Tibial nerve (tissue), 4 donors: Measurements from ENCODE around the gene GAS2.

Source experiments
- CTCF ChIP-seq, 5 experiments: fragments of 200-600 bp in 3 of 5; fragments of 450-650 bp in 2 of 5; sonication (generic) in 3 of 5; IDR thresholded peaks; one replicate each; pipeline ENCODE4 v1.5.1; 2016 to 2019; ENCODE audit warnings: antibody characterized with exemption in 5 of 5, mild to moderate bottlenecking in 3 of 5, moderate library complexity in 2 of 5
- EP300 ChIP-seq, 2 donors: sonication (generic); formaldehyde crosslinking; IDR thresholded peaks; one replicate each; pipeline ENCODE4 v1.6.1; 2017; ENCODE audit warnings: antibody characterized with exemption in 2 of 2, mild to moderate bottlenecking in 1 of 2
- POLR2A ChIP-seq, 2 donors: fragments of 450-650 bp; IDR thresholded peaks; one replicate each; pipeline ENCODE4 v1.6.1; 2017; ENCODE audit warnings: antibody characterized with exemption in 2 of 2, mild to moderate bottlenecking in 2 of 2, moderate library complexity in 2 of 2

GRCh38 chr11:22733475-22734248 is 67.3 kb downstream of the GAS2 start:
- TF ChIP-seq CTCF (IDR thresholded peaks at IDR 0.05) (no peak), POLR2A (IDR thresholded peaks at IDR 0.05) (no peak), EP300 (IDR thresholded peaks at IDR 0.05) (no peak)
